ENCODE data around the gene MCM3AP. TPM values are rescaled to one million over a fixed set of nuclear protein-coding genes. Genes with fewer than 3 reads are reported as not detected.
"Not testable (repeated sequence)": the region's sequence is repeated elsewhere in the genome, so short reads cannot be mapped to it uniquely, and the experiment has no call there.

MCM3AP gene
- total RNA-seq, 2 donors from 2014 or later: 105 to 118 TPM

DNA sequence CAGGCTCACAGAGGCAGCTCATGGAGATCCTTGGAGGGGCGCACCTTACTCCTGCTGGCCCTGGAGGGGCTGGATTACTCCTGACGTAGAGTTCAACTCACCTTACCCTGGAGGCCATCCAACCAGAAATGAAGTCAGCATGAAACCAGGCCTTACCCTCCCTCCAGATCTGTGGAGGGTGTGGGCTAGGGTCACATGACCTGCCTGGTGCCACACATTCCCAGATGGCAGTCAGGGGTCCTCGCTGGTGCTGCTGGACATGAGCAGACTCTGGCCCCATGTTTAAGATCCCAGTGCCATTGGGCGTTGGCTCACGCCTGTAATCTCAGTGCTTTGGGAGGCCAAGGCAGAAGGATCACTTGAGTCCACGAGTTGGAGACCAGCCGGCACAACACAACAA is 33.8 kb upstream of the MCM3AP start:
- no peak overlapping the region for H3K27ac Mint-ChIP-seq
- H3K4me3 Mint-ChIP-seq: no peak overlapping the region
- ATAC-seq (replicated peaks): no peak
- no peaks in the 10 kb centered on the region for H3K27me3 Mint-ChIP-seq
- H3K9me3 Mint-ChIP-seq: no peaks in the 10 kb centered on the region
- peaks cover 14% of the 10 kb centered on the region for H3K4me1 Mint-ChIP-seq
- H3K36me3 Mint-ChIP-seq (ENCODE audit: low read depth): peaks cover 16% of the 10 kb centered on the region

DNA sequence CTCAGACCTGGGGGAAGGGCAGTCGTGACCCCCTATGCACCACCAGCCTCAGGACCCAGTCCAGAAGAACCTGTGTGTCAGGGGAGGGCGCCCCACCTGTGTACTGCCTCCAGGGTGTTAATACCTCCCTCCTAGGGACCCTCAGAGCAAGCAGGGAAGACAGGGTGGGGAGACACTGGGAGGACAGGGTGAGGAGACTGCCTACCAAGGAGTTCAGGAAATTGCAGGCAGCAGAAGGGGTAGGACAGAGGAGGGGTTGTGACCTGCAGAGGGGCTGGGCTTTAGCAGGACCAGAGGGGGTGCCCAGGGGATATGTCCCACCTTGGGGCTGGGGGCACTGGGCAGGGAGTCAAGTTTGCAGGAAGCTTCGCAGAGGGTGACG is 33.0 kb upstream of the MCM3AP start:
- Mint-ChIP-seq H3K27me3 (no peaks in the 10 kb centered on the region), H3K4me1 (peaks cover 14% of the 10 kb centered on the region), H3K4me3 (no peak overlapping the region), H3K27ac (no peak overlapping the region), H3K36me3 (ENCODE audit: low read depth) (peaks cover 16% of the 10 kb centered on the region), H3K9me3 (no peaks in the 10 kb centered on the region)
- ATAC-seq (replicated peaks): no peak

DNA sequence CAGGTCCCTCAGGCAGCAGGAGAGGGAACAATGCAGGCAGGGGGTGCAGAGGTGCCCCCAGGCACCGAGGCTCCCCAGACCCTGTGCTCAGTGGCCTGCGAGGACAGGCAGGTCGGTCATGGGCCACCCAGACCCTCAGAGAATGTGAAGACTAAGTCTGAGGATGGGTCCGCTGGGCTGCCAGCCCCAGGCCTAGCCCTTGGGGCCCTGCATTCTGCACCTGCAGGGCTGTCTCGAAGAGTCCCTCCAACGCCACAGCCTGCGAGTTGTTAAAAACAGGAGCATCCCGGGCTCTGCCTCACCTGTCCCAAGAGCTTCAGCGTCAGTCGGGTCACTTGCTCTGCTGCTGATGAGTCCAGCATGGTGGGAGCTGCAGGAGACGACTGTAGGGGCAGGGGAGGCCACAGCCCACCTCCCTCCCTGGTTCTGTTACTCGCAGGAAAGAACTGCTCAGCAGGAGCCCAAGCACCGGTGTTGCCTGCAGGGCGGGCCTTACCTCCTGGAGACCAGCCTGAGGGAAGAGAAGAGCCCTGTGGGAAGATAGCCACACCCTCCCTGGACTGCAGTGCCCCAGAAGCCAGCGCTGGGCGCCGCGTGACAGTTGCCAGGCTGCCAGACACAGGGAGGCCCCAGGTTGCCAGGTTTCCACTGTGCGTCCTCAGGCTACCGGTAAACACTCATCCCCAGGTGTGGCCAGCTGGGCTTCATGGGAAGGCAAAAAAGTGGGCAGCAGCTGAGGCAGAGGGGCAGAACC is 32.5 kb upstream of the MCM3AP start:
- no peak overlapping the region for H3K4me3 Mint-ChIP-seq
- ATAC-seq (replicated peaks): no peak
- peaks cover 14% of the 10 kb centered on the region for H3K4me1 Mint-ChIP-seq
- peaks cover 16% of the 10 kb centered on the region for H3K36me3 Mint-ChIP-seq (ENCODE audit: low read depth)
- no peaks in the 10 kb centered on the region for H3K27me3 Mint-ChIP-seq
- H3K9me3 Mint-ChIP-seq: no peaks in the 10 kb centered on the region
- no peak overlapping the region for H3K27ac Mint-ChIP-seq

DNA sequence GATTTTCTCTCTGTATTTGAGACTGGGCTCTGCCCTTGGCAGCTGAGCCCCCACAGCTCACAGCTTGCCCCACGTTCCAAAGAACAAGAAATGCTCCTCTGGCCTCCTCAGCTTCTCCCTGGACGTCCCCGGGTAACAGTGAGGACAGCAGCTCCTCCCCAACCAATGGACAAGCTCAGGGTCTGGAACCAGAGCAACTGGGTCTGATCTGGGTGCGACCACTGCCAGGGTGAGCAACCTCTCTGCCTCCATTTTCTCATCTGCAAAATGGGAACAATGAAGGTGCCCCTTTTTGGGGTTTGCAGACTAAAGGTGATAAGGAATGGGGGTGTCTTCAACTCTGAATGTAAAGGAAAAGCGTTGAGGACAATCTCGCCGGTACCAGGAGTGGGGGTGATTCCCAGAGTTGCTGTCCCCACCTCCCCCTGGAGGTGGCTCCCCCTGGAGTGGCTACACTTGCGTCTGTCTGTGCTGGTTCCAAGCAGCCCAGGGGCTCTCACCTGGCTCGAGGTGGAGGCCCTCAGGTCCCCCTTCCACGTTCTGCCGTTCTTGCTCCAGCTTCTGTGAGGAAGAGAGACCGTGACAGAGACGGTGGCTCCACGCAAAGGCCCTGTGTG is 31.4 kb upstream of the MCM3AP start:
- peaks cover 7% of the 10 kb centered on the region for H3K36me3 Mint-ChIP-seq (ENCODE audit: low read depth)
- no peak for ATAC-seq (replicated peaks)
- H3K4me3 Mint-ChIP-seq: no peak overlapping the region
- H3K27me3 Mint-ChIP-seq: no peaks in the 10 kb centered on the region
- H3K4me1 Mint-ChIP-seq: peaks cover 11% of the 10 kb centered on the region
- H3K9me3 Mint-ChIP-seq: no peaks in the 10 kb centered on the region
- H3K27ac Mint-ChIP-seq: no peak overlapping the region

DNA sequence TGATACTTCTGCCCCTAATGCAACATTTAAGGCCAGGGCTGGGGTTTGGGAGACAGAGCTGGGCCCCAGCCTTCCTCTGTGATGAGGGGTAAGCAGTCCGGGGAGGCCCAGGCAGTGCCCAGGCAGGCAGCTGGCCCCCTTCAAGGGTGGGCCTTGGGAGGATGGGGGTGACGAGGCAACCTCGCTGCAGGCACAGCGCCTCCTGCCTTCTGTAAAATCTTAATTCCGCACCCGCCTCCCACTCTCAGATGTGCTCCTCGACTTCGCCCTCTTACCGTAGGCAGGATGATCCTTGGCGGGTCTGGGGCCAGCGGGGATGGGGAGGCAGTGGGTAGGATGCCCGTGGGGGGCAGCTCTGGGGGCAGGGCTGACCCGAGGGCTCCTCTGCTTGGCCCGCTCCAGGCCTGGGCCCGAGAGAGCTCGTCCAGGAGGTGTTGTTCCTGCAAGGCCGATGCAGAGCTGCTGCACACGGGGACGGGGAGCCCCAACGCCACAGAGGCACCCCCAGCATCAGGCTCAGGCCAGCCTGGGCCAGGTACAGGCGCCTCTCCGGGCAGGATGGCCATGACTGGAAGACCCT is 29.1 kb upstream of the MCM3AP start:
- ATAC-seq (replicated peaks): no peak
- no peak overlapping the region for H3K4me3 Mint-ChIP-seq
- no peak overlapping the region for H3K27ac Mint-ChIP-seq
- no peaks in the 10 kb centered on the region for H3K36me3 Mint-ChIP-seq (ENCODE audit: low read depth)
- no peaks in the 10 kb centered on the region for H3K4me1 Mint-ChIP-seq
- H3K27me3 Mint-ChIP-seq: no peaks in the 10 kb centered on the region
- H3K9me3 Mint-ChIP-seq: no peaks in the 10 kb centered on the region

DNA sequence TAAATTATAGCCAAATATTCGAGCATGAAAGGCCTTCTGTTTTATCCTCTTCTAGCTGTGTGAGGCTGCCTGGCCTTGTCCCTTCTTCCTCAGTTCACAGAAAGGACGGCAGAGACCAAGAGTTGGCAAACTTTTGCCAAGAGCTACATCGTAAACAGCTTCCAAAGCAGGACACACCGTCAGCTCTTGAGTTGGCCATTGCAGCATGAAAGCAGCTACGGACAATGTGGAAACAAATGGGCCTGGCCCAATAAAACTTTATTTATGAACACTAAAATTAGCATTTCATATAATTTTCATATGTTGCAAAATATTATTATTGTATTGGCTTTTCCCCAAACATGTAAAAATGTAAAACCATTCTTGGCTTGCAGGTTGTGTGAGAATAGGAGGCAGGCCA is 27.5 kb upstream of the MCM3AP start:
- H3K27me3 Mint-ChIP-seq: no peaks in the 10 kb centered on the region
- no peaks in the 10 kb centered on the region for H3K4me1 Mint-ChIP-seq
- no peak overlapping the region for H3K27ac Mint-ChIP-seq
- no peak for ATAC-seq (replicated peaks)
- H3K36me3 Mint-ChIP-seq (ENCODE audit: low read depth): no peaks in the 10 kb centered on the region
- H3K4me3 Mint-ChIP-seq: no peak overlapping the region
- H3K9me3 Mint-ChIP-seq: no peaks in the 10 kb centered on the region

DNA sequence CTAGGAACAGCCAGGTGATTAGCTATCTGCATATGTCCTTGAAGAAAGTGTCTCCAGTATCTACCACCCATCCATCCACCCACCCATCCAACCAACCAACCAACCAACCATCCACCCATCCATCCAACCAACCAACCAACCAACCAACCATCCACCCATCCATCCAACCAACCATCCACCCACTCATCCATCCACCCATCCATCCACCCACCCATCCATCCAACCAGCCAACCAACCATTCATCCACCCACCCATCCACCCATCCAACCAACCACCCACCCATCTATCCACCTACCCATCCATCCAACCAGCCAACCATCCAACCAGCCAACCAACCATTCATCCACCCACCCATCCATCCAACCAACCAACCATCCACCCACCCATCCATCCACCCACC is 26.2 kb upstream of the MCM3AP start:
- H3K9me3 Mint-ChIP-seq: no peaks in the 10 kb centered on the region
- no peaks in the 10 kb centered on the region for H3K27me3 Mint-ChIP-seq
- H3K27ac Mint-ChIP-seq: no peak overlapping the region
- no peaks in the 10 kb centered on the region for H3K4me1 Mint-ChIP-seq
- no peak for ATAC-seq (replicated peaks)
- H3K36me3 Mint-ChIP-seq (ENCODE audit: low read depth): no peaks in the 10 kb centered on the region
- H3K4me3 Mint-ChIP-seq: no peak overlapping the region

DNA sequence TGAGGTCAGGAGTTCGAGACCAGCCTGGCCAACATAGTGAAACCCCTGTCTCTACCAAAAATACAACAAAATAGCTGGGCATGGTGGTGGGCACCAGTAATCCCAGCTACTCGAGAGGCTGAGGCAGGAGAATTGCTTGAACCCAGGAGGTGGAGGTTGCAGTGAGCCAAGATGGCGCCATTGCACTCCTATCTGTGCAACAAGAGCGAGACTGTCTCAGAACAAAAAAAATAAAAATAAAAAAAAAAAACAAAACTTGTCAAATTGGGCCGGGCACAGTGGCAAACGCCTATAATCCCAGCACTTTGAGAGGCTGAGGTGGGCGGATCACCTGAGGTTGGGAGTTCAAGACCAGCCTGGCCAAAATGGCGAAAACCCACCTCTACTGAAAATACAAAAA is 24.8 kb upstream of the MCM3AP start:
- H3K27ac Mint-ChIP-seq; H3K4me3 Mint-ChIP-seq; H3K27me3 Mint-ChIP-seq; H3K9me3 Mint-ChIP-seq; H3K36me3 Mint-ChIP-seq (ENCODE audit: low read depth); ATAC-seq (replicated peaks); H3K4me1 Mint-ChIP-seq: not testable (repeated sequence)

DNA sequence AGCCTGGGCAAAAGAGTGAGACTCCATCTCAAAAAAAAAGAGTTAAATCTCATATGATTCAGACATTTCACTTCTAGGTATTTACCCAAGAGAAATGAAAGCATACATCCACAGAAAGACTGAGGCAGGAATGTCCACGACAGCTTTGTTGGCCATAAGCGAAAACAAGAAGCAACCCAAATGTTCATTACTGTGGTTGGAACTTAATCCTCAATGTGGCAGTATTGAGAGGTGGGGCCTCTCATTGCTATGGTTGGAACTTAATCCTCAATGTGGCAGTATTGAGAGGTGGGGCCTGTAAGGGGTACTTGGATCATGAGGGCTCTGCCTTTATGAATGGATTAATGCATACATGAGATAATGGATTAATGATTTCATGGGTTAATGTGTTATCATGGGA is 23.0 kb upstream of the MCM3AP start:
- Mint-ChIP-seq H3K27me3 (no peaks in the 10 kb centered on the region), H3K4me3 (no peak overlapping the region), H3K27ac (no peak overlapping the region), H3K36me3 (ENCODE audit: low read depth) (peaks cover 8% of the 10 kb centered on the region), H3K9me3 (no peaks in the 10 kb centered on the region), H3K4me1 (no peaks in the 10 kb centered on the region)
- ATAC-seq (replicated peaks): no peak

DNA sequence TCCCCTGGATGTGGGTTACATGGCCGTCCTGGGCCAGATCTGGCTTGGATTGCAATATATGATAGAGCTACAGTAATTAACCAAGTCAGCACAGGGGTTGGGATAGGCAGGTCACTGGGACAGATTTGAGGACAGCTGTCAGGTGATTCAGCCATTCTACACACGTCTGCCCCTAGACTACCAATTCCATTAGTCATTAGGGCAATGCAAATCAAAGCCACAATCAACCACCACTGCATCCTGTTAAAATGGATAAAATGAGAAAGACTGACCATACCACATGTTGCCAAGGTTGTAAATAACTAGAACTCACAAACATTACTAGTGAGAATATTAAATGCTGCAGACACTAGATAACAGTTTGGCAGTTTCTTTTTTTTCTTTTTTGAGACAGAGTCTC is 22.2 kb upstream of the MCM3AP start:
- no peak overlapping the region for H3K4me3 Mint-ChIP-seq
- no peaks in the 10 kb centered on the region for H3K9me3 Mint-ChIP-seq
- no peaks in the 10 kb centered on the region for H3K4me1 Mint-ChIP-seq
- H3K36me3 Mint-ChIP-seq (ENCODE audit: low read depth): peaks cover 8% of the 10 kb centered on the region
- ATAC-seq (replicated peaks): peak; percentile 80
- no peaks in the 10 kb centered on the region for H3K27me3 Mint-ChIP-seq
- no peak overlapping the region for H3K27ac Mint-ChIP-seq

DNA sequence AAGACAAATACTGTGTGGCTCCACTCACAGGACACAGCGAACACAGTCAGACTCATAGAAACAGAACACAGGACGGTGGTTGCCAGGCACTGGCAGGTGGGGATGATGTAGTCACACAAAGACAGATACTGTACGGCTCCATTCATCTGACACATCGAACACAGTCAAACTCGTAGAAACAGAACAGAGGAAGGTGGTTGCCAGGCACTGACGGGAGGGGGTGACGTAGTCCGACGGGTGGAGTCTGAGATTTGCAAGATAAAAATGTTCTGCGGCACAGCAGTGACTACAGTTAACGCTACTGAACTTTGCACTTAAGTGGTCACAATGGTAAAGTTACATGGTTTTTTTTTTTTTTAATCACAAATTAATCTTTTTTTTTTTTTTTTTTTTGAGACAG is 19.5 kb upstream of the MCM3AP start:
- no peak for ATAC-seq (replicated peaks)
- Mint-ChIP-seq H3K36me3 (ENCODE audit: low read depth) (peaks cover 19% of the 10 kb centered on the region), H3K4me3 (no peak overlapping the region), H3K4me1 (no peaks in the 10 kb centered on the region), H3K27me3 (no peaks in the 10 kb centered on the region), H3K9me3 (no peaks in the 10 kb centered on the region), H3K27ac (no peak overlapping the region)

DNA sequence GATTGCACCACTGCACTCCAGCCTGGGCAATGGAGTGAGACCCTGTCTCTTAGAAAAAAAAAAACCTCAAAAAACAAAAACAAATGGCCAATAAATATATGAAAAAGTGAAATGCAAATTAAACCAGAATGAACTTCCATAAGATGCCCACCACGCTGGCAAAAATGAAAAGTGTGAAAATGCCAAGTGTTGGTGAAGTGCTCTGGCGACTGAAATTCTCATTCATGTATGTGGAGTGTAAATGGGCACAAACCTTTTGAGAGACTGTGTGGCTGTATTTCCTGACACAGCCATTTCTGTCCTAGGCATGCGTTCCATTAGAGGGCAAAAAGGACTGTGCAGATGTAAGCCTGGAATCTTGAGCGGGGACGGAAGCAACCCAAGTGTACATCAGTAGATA is 19.0 kb upstream of the MCM3AP start:
- ATAC-seq (replicated peaks): no peak
- no peak overlapping the region for H3K27ac Mint-ChIP-seq
- H3K9me3 Mint-ChIP-seq: no peaks in the 10 kb centered on the region
- no peaks in the 10 kb centered on the region for H3K4me1 Mint-ChIP-seq
- no peak overlapping the region for H3K4me3 Mint-ChIP-seq
- peaks cover 24% of the 10 kb centered on the region for H3K36me3 Mint-ChIP-seq (ENCODE audit: low read depth)
- H3K27me3 Mint-ChIP-seq: no peaks in the 10 kb centered on the region

DNA sequence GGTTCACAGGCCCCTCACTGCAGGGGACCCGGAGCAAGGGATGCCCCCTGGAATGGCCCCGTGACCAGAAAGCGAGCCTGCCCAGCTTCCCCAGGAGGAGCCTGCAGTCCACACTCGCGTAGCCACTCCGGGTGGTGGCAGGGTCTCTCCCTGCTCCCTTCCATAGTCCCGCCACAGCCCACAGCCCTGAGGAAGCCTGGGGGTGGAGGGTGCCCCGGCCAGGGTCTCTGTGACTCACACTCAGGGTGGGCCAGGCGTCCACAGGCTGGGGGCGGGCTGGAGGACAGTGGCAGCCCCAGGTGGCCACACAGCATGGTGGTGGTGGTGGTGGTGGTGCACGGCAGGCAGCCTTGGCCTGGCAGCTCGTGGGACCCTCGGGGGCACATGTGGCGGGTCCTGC is 16.3 kb upstream of the MCM3AP start:
- ATAC-seq (replicated peaks): no peak
- H3K4me1 Mint-ChIP-seq: no peaks in the 10 kb centered on the region
- peaks cover 25% of the 10 kb centered on the region for H3K36me3 Mint-ChIP-seq (ENCODE audit: low read depth)
- no peaks in the 10 kb centered on the region for H3K9me3 Mint-ChIP-seq
- no peaks in the 10 kb centered on the region for H3K27me3 Mint-ChIP-seq
- H3K4me3 Mint-ChIP-seq: no peak overlapping the region
- H3K27ac Mint-ChIP-seq: no peak overlapping the region

DNA sequence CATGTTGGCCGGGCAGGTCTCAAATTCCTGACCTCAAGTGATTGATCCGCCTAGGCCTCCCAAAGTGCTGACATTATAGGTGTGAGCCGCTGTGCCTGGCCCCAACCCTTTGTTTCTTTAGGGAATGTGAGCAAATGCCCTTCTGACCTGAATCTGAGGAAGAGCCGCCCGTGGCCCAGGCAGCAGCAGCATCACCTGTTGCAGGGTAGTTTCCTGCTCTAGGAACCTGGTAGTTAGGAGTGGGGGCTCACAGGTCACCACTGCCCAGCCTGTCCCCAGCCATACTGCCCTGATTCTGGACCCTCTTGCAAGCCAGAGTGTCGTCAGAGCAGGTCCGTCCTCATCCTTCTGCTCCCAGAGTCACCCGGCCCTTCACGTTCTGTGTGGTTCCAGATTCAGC is 13.8 kb upstream of the MCM3AP start:
- Mint-ChIP-seq H3K27ac (no peak overlapping the region), H3K27me3 (no peaks in the 10 kb centered on the region), H3K4me3 (no peak overlapping the region), H3K9me3 (no peaks in the 10 kb centered on the region), H3K36me3 (ENCODE audit: low read depth) (peaks cover 17% of the 10 kb centered on the region), H3K4me1 (no peaks in the 10 kb centered on the region)
- ATAC-seq (replicated peaks): no peak
